Measurements from ENCODE around the gene LRRC25.

Gene LRRC25

DNA sequence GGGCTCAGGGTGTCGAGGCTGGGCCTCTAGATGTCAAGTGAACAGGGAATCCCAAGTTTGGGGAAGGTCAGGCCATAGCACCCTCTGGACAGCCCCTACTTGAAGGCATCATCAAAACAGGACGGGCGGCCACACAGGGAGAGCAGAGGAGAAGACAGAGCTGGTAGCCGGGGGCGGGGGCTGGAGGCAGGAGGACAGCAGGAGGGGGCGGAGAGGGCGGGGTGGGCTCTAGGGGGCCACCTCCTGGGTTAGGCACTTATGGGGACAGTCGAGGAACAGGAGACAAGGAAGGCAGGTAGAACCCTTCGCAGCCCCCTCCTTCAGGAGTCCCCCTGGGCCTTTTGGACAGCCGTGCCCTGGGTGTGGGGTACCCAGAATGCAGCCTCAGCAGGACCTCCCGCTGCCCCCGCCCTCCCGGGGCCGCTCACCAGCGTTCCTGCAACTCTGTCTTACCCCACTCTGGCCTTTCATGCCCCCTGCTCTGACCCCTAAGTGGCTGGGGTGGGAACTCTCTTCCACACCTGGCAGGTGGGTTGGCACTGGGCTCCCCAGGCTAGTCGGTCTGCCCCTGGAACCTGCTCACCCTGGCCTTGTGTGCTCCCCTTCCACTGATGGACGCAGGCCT, 27.6 kb upstream of the LRRC25 start:
- DNase-seq (ENCODE audit: low read depth in 2 of 2): no peak

DNA sequence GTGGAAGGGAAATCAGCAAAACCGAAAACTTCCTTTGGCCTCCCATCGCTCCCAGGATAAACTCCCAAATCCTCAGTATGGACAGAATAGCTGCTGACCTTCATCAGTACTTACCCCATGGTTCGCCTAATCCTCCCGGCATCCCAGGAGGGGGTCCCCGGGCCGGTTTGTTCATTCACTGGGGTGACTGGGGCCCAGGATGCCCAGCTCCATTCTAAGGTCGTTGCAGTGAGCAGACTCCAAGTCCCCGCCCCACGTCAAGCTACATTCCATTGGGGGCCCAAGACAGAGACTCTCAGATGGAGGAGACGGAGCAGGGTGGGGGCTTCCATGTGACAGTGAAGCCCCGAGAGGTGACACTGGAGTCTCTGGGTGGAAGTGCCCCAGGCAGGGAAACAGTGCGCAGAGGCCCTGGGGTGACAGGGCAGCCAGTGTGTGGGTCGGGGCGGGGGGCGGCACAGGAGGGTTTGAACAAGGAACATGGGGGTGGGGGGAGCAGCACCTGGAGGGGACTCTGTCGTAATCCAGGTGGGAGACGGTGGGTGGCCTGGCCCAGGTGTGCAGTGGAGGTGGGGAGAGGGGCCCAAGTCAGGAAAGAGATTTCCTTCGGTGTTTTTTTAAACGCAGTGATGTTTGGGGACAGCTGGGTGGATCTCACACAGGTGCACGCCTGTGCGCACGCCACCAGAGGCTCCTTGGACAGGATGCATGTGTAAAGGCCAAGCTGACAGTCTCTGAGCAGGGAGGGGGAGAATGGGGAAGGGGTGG, 26.9 kb upstream of the LRRC25 start:
- no peak for DNase-seq (ENCODE audit: low read depth in 2 of 2)

DNA sequence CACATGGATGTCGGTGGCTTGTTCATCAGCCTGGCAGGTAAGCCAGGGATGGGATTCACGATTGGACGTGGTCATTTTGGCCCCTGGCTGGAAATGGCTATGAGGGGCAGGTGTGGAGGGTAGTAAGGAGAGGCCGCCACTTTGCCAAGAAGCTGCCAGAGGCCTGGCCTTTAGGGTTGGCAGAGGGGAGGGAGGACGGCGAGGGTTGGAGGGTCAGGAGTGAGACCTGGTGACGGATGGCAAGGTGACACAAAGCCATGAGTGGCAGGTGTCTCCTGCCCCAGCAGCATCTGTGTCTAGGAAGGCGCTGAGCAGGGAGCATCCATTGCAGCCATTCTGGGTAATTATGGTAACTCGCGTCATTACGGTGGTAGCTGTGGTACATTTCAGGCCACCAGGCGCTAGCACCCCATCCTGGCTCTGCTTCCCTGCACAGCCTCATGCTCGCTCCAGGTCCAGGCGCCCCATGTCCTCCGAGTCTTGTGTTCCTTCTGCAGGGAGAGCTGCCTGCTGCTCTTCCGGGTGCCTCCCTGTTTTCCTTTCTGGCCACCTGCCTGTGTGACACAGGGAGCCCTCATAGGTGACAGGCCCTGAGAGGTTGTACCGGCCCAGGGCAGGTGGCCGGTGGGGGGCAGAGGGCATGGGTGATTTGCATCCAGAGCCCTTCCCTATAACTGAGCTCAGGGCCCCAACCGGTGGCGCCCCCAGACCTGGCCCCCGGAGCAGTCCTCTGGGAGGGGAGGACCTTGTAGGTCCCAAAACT, 26.0 kb upstream of the LRRC25 start:
- no peak for DNase-seq (ENCODE audit: low read depth in 2 of 2)

GRCh38 chr19:18422530-18423191, 25.2 kb upstream of the LRRC25 start:
- no peak for DNase-seq (ENCODE audit: low read depth in 2 of 2)

- no peak for DNase-seq (ENCODE audit: low read depth in 2 of 2)
Measured at GRCh38 chr19:18421371-18421959, 24.0 kb upstream of the LRRC25 start.

DNA sequence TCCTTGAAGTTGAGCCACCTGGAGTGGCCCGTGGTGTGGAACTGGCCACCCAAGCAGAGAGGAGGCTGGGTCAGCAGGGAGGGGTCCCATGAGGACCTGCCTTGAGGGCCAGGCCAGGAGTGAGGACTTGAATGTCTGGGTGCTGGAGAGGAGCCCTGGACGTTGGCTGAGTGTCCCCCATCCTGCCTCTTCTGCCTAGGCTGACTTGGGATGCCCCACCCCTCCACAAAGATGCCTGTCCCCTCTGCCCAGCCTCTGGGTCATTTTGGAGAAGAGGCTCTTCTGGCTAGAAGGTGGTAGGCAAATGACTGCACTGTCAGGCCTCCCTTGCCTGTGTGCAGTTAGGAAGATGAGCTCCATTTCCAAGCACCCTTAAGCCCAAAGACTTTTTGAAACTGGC, 23.5 kb upstream of the LRRC25 start:
- no peak for DNase-seq (ENCODE audit: low read depth in 2 of 2)

GRCh38 chr19:18419699-18420460, 22.5 kb upstream of the LRRC25 start:
- no peak for DNase-seq (ENCODE audit: low read depth in 2 of 2)

DNA sequence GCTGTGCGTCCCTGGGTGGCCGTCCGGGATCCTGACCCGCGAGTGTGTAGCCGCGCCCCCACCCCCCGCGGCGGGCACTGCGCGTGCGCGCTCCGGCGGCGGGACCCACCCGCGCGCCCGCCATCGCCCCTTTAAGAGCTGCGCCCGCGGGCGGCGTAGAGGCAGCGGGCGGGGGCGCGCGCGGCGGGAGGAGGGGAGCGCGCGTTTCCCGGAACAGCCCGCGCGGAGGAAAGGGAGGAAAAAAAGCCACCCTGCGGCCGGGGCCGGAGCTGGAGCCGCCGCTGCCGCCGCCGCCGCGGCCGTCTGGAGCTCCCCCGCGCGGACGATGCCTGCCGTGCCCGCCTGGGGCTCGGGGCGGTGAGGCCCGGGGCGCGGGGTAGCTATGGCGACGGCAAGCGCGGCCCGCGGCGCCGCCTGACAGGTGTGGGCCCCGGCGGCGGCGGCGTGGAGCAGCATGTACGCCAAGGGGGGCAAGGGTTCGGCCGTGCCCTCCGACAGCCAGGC, 21.8 kb upstream of the LRRC25 start, which contains the start of gene SSBP4:
Gene SSBP4 (plus strand): TSS at position 204 of the 504 bp plus-strand sequence. CDS start 251 bp downstream, at position 455.
- no peak for DNase-seq (ENCODE audit: low read depth in 2 of 2)

GRCh38 chr19:18418483-18419194, 21.2 kb upstream of the LRRC25 start:
- DNase-seq (ENCODE audit: low read depth in 2 of 2): no peak

DNA sequence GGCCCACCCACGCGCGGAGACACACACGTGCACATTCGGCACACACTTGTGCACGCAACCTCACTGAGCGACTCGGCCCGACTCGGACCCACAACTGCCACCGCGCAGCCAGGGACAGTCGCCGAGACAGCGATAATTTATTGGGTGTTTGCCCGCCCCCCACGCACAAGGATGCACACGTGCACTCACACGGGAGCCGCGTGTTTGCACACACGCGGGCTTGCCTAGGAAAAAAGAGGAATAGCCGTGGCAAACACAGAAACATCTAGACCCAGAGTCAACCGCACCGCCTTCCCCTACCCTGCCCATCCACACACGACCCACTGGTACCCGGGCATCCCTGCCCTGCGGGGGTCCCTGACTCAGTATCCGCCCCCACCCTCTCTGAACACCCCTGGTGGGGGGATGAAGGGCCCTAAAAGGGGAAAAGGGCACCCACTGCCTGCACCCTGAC, 20.6 kb upstream of the LRRC25 start:
- DNase-seq (ENCODE audit: low read depth in 2 of 2): no peak

GRCh38 chr19:18417250-18418028, 20.0 kb upstream of the LRRC25 start:
- no peak for DNase-seq (ENCODE audit: low read depth in 2 of 2)

DNA sequence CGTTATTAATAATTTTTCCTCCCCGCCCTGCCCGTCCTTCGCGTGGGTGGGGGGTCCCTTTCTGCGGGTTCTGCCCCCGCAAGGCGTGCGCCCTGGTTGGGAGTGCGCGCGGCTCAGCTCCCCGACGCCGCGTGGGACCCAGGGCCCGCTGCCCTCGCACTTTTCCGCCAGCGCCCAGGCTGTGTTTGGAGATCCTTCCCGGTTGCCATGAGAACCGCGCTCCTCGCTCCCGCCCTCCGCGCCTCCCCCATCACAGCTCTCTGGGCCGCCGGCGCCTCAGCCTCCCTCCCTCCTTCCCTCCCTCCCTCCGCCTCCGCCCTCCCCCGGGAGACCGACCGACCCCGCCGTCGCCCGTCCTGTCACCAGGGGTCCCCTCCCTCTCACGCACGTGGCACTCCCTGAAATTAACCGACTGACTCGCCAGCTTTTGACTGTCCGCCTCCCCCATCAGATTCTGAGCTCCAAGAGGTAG, 19.4 kb upstream of the LRRC25 start:
- DNase-seq (ENCODE audit: low read depth in 2 of 2): no peak

DNA sequence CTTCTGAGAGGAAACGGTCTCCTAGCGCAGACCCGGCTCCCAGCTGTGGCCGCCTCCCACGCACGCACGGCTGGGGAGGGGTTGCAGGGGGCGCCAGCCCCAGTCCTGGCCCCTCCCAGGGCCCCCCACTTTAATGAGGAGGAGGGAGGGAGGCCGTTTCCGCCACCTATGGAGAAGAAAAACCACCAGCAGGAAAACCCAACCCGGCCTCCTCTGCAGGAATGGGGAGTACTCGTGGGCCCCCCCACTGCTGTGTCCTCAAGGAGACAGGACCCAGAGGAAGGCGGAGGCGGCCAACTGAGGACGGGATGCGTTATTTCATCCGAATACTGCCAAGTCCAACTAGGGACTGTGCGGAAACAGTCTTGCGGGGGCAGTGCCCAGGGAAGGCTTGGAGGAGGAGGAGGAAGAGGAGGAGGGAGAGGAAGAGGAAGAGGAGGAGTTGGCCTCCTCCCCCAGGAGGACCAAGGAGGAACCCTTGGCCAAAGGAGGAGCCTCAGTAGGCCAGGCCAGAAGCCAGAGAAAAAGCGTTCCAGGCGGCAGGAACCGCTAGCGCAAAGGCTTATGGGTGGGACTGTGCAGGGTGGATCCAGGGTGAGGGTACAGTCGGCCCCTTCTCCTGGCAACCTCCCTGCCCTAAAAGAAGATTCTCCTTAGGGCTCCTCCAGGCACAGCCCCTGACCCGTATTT, 17.9 kb upstream of the LRRC25 start:
- no peak for DNase-seq (ENCODE audit: low read depth in 2 of 2)

DNA sequence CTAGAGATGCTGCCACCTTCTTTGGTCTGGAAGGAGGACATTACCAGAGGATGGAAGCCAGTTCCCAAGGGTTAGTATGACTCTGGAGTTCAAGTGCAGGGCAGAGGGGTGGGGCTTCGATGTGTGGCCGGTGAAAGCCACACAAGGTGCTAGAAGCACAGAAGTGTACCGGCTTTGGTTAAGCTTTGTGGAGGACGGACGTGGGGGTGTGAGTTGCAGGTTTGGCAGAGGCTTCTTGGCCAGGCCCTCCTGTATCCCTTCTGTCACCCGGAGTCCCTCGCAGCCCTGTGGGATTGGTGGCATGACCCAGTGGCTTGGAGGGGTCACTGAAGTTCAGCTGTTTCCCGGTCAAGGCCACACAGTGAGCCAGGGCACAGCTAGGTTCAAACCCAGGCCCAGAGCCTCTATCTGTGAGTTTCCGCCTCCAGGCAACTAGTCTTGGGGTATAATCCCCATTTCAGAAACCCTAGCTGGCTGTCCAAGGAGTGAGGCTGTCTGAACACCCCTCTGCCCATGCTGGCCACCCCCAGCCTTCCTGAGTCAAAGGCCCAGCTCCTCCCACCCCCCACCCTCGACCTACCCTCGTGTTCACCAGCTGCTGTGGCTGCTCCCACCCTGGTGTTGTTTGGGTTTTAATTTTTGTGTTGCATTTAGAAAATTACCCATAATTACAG, 17.2 kb upstream of the LRRC25 start:
- DNase-seq (ENCODE audit: low read depth in 2 of 2): no peak

DNA sequence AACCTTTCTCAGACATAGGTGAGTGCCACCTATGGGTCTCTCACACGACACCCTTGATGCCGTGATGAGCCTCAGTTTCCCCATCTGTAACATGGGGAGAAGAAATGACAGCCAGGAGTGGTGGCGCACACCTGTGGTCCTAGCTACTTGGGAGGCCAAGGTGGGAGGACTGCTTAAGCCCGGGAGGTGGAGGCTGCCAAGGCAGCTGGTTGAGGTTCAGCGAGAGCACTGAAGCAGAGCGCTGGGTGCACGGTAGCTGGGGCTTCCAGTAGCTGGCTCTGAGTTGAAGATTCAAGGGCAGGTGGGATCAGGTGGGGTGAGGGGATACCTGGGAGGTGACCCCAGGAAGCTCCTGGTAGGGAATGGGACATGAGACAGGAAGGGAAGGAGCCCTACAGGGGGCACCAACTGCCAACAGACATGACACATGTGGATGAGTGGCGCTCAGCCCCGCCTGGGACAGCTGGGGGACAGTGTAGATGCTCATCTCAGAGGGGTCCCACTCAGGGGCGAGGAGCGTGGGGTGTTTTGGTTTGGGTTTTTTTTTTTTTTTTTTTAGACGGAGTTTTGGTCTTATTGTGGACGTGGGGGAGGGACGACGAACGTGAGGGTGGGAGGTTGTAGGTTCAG, 15.3 kb upstream of the LRRC25 start:
- no peak for DNase-seq (ENCODE audit: low read depth in 2 of 2)

GRCh38 chr19:18408053-18408476, 10.6 kb upstream of the LRRC25 start:
- no peak for DNase-seq (ENCODE audit: low read depth in 2 of 2)

GRCh38 chr19:18406749-18407148, 9.3 kb upstream of the LRRC25 start:
- DNase-seq (ENCODE audit: low read depth in 2 of 2): no peak
